ENCODE data around the gene FAM3A.

The FAM3A gene

GRCh38 chrX:154458954-154459778 is 56.9 kb downstream of the FAM3A start:
- DNase-seq: peak; percentile 66

DNA sequence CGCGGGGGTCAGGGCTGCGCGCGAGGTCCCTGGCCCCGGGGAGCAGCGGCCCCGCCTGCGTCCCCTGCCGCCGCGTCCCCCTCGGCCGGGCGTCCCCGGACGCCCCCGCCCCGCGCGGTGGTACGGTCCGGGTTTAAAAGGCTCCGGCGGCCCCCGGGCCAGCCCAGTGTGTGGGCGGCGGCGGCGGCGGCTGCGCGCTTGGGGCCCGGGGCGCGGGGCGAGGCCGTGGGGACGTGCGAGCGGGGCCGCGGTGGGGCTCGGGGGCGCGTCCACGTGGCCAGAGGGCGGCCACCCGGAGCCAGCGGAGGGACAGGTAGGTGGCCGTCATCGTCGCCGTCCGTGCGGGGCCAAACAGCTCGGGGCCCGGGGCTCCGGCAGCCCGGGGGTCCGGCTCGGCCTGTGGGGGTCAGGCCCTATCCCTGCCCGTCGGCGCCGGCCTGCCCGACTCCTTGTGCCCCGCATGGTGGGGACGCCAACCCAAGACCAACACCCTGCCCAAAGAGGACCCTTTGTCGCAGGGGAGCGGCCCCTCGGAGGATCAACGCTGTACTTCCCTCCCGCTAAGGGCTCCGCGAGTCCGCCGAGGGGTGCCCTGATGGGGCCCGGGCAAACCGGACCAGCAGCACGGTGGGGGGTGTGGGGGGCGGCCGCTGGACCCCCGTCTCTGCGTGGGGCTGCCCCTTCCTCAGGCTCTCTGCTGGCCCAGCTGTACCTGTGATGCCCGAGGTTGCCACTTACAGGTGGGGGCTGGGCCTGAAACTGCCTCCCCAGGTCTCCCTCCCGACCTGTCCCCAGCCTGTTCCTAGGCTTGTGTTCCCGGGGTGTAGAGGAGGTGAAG is 57.7 kb downstream of the FAM3A start, which contains the start of gene PLXNA3:
Gene PLXNA3 (plus strand): TSS at position 166 of the 838 bp plus-strand sequence. CDS start 1,903 bp downstream, outside the sequence.
- no peak for DNase-seq

- DNase-seq: peak; percentile 11
These were observed 58.4 kb downstream of the FAM3A start for GRCh38 chrX:154457491-154458115.

All from NCI-H2171 treated with DMSO at 0.1 percent for 48 hours (cell line).